SU-DHL-6 (cell line): Measurements from ENCODE around the gene ZNF550.

Experiments
- H2AFZ ChIP-seq: fragments of 200-600 bp; sonication (generic); 2 replicates; pipeline ENCODE4 v1.6.1; 2014; ENCODE audit warnings: low read depth, mild to moderate bottlenecking, moderate library complexity, mixed read lengths, antibody characterized with exemption, low read length; ENCODE audit not compliant: severe bottlenecking
- H3F3A ChIP-seq: fragments of 200-600 bp; shearing (Covaris generic); 2 replicates; pipeline ENCODE4 v1.6.0; 2016; ENCODE audit warnings: antibody characterized with exemption, mild to moderate bottlenecking; ENCODE audit not compliant: insufficient read depth
- H3K27ac ChIP-seq: fragments of 200-600 bp; sonication (generic); 2 replicates; pipeline ENCODE4 v1.5.1; 2016; ENCODE audit warnings: low read depth, mild to moderate bottlenecking, low read length, moderate library complexity, mixed read lengths
- H3K27me3 ChIP-seq: fragments of 200-600 bp; sonication (generic), shearing (Covaris generic); 2 replicates; pipeline ENCODE4 v1.6.0; 2014; ENCODE audit warnings: mild to moderate bottlenecking, low read length
- H3K36me3 ChIP-seq: fragments of 200-600 bp; sonication (generic); 2 replicates; pipeline ENCODE4 v1.6.1; 2014; ENCODE audit warnings: mild to moderate bottlenecking, low read length, mixed read lengths
- H3K4me2 ChIP-seq: fragments of 300-600, 200-600 bp; shearing (Covaris generic), sonication (generic); 2 replicates; pipeline ENCODE4 v1.6.0; 2014; ENCODE audit warnings: low read length, low read depth, mild to moderate bottlenecking; ENCODE audit not compliant: poor library complexity, severe bottlenecking
- H3K4me3 ChIP-seq: fragments of 200-600 bp; sonication (generic); 2 replicates; pipeline ENCODE4 v1.5.1; 2014; ENCODE audit warnings: antibody characterized with exemption, low read length, mild to moderate bottlenecking, mixed read lengths; ENCODE audit not compliant: insufficient read depth, poor library complexity, severe bottlenecking
- H3K79me2 ChIP-seq: fragments of 200-600 bp; sonication (generic); 2 replicates; pipeline ENCODE4 v1.6.1; 2014; ENCODE audit warnings: mild to moderate bottlenecking, low read length, moderate library complexity; ENCODE audit not compliant: insufficient read depth
- H3K9ac ChIP-seq: fragments of 200-600 bp; sonication (generic); 2 replicates; pipeline ENCODE4 v1.7.0; 2014; ENCODE audit warnings: mild to moderate bottlenecking, low read length
- H3K9me2 ChIP-seq: fragments of 200-600 bp; sonication (generic); replicated peaks from 2 replicates; pipeline ENCODE4 v1.6.1; 2014; ENCODE audit warnings: low read length; ENCODE audit not compliant: insufficient read depth
- H3K9me3 ChIP-seq: fragments of 200-600 bp; sonication (generic); 2 replicates; pipeline ENCODE4 v1.6.1; 2014; ENCODE audit warnings: low read length, mixed read lengths; ENCODE audit not compliant: insufficient read depth
- H4K20me1 ChIP-seq: fragments of 200-600 bp; sonication (generic); 2 replicates; pipeline ENCODE4 v1.6.1; 2014; ENCODE audit warnings: low read depth, mild to moderate bottlenecking, antibody characterized with exemption, low read length, moderate library complexity, mixed read lengths
- CTCF ChIP-seq: fragments of 200-600 bp; sonication (generic); IDR thresholded peaks from one replicate; pipeline ENCODE4 v1.5.1; 2017; ENCODE audit warnings: antibody characterized with exemption, mild to moderate bottlenecking, low read length, moderate library complexity; ENCODE audit not compliant: insufficient read depth, poor library complexity, severe bottlenecking
- EZH2phosphoT487 ChIP-seq: fragments of 200-600 bp; sonication (generic), shearing (Covaris generic); conservative IDR thresholded peaks from 2 replicates; pipeline ENCODE4 v1.6.1; 2018; ENCODE audit warnings: mild to moderate bottlenecking, antibody characterized with exemption, low read length, moderate library complexity, mixed read lengths

The ZNF550 gene

GRCh38 chr19:57583104-57583520 lies 23.4 kb upstream of the ZNF550 start:
- Histone ChIP-seq H3K9me3 (peaks cover 5% of the 10 kb centered on the region; the same call in 1 of the 2 replicates), H3K27ac (no peak overlapping the region), H4K20me1 (no peaks in the 10 kb centered on the region), H3K4me2 (no peak overlapping the region), H3K9ac (no peak overlapping the region), H3K27me3 (no peaks in the 10 kb centered on the region), H3F3A (no peaks in the 10 kb centered on the region), H3K36me3 (no peaks in the 10 kb centered on the region), H3K79me2 (no peaks in the 10 kb centered on the region), H2AFZ (no peak overlapping the region), H3K4me3 (no peak overlapping the region), H3K9me2 (no peaks in the 10 kb centered on the region)
- TF ChIP-seq CTCF (no peak), EZH2phosphoT487 (no peak)

- Histone ChIP-seq H3K36me3 (peaks cover 25% of the 10 kb centered on the region), H2AFZ (peak within 1 kb of the TSS; percentile 100), H4K20me1 (no peaks in the 10 kb centered on the region), H3K4me3 (peak within 1 kb of the TSS; percentile 81), H3K9me3 (peaks cover 19% of the 10 kb centered on the region; the same call in 1 of the 2 replicates), H3K27me3 (no peaks in the 10 kb centered on the region), H3K9me2 (no peaks in the 10 kb centered on the region), H3K4me2 (peak within 1 kb of the TSS; percentile 67), H3F3A (no peaks in the 10 kb centered on the region), H3K9ac (peak within 1 kb of the TSS; percentile 69), H3K27ac (peak within 1 kb of the TSS; percentile 41; the same call in 1 of the 2 replicates), H3K79me2 (no peaks in the 10 kb centered on the region; the same call in 1 of the 2 replicates)
- TF ChIP-seq EZH2phosphoT487 (no peak), CTCF (peak; percentile 21)
Measured at GRCh38 chr19:57578487-57579205, 19.0 kb upstream of the ZNF550 start, which contains the start of gene ZNF416. Gene ZNF416 (minus strand): TSS chr19:57578911. CDS start chr19:57578704, 207 bp downstream.

- Histone ChIP-seq H3K36me3 (peaks cover 42% of the 10 kb centered on the region), H3K27me3 (no peaks in the 10 kb centered on the region), H3K9ac (no peak overlapping the region), H3K79me2 (no peaks in the 10 kb centered on the region; the same call in 1 of the 2 replicates), H3K4me3 (no peak overlapping the region), H3K4me2 (no peak overlapping the region), H3K9me2 (no peaks in the 10 kb centered on the region), H4K20me1 (no peaks in the 10 kb centered on the region), H3F3A (no peaks in the 10 kb centered on the region), H3K27ac (no peak overlapping the region), H2AFZ (no peak overlapping the region), H3K9me3 (peaks cover 39% of the 10 kb centered on the region; the same call in 1 of the 2 replicates)
- no peak for TF ChIP-seq EZH2phosphoT487
- no peak for TF ChIP-seq CTCF
Measured at GRCh38 chr19:57576661-57577060, 17.0 kb upstream of the ZNF550 start.
